AG09319 (cell line): ENCODE results near the gene OR4E2.

ENCODE experiments used
- DNase-seq: peaks from one replicate; pipeline ENCODE4 v3.0.0-alpha.2; 2010; ENCODE audit warnings: low read depth; ENCODE audit errors: extremely low read depth
- TF ChIP-seq, protein P1 (sequence below): IDR thresholded peaks from 2 replicates; pipeline ENCODE4 v1.5.1; 2011; ENCODE audit warnings: low read depth, mild to moderate bottlenecking, inconsistent platforms, low read length, moderate library complexity

OR4E2 gene

DNA sequence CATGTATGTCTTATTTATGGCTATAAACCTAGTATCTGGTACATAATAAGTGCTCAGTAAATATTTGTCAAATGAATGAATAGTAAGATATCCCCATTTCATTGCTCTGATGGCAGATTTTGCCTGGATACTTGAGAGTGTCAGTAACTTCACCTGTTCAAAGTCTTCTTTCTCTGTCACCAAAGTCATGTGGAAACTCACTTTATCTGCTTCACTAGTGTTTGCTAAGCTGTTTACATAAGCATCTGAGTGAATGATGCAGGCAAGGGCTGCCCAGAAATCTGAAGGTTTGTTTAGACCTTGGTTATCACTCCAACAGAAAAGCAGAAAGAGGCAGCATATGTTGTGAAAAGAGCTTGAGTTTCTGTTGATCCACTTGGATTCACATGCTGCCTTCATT, 15.6 kb downstream of the OR4E2 start:
- DNase-seq = no peak
- TF ChIP-seq, protein P1, sequence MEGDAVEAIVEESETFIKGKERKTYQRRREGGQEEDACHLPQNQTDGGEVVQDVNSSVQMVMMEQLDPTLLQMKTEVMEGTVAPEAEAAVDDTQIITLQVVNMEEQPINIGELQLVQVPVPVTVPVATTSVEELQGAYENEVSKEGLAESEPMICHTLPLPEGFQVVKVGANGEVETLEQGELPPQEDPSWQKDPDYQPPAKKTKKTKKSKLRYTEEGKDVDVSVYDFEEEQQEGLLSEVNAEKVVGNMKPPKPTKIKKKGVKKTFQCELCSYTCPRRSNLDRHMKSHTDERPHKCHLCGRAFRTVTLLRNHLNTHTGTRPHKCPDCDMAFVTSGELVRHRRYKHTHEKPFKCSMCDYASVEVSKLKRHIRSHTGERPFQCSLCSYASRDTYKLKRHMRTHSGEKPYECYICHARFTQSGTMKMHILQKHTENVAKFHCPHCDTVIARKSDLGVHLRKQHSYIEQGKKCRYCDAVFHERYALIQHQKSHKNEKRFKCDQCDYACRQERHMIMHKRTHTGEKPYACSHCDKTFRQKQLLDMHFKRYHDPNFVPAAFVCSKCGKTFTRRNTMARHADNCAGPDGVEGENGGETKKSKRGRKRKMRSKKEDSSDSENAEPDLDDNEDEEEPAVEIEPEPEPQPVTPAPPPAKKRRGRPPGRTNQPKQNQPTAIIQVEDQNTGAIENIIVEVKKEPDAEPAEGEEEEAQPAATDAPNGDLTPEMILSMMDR = no peak

DNA sequence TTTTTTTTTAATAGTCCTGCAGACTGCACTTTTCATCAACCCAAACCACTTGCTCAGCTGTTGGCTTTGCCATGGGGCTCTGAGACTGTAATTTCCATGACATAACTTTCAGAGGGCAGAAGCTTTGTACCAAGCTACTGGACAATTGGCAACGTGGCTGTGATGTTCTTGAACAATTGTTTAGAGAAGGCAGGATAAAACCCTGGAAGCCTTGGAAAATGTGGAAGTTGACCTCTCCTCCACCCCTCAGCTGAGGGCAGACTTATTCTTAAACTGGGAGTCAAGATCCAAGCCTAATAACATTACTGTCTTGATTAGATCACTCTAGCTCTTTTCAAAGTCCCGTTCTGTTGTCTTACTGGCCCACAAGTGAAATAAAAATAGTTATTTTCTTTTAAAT, 17.7 kb downstream of the OR4E2 start:
- TF ChIP-seq, protein P1 = no peak
- no peak for DNase-seq

- DNase-seq = no peak
- TF ChIP-seq, protein P1 = no peak
Measured at GRCh38 chr14:21672116-21672515, 18.5 kb downstream of the OR4E2 start.

DNA sequence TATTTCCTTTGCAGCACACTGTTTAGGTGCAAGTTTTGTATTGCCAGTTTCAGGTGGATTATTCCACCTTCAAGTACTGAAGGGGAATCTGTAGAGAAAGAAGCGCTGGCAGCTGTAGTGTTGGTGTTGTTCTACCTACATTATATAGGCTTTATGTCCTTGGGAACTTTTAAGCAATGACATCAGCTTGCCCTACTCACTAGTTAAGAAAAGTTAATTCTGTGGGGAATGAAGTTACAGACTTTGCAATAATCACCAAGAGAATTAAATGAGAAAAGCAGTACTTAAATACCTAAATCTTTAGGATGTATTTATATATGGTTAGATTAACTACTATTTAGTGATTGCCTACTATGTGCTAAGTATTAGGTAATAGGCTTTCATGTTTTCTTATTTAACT, 20.1 kb downstream of the OR4E2 start, which contains the start of gene OR4E1:
Gene OR4E1, minus strand, starts transcription at position 101 of the 400 bp plus-strand sequence. CDS start 2,883 bp downstream, outside the sequence.
- no peak for DNase-seq
- TF ChIP-seq, protein P1 = no peak

- no peak for DNase-seq
- TF ChIP-seq, protein P1 = no peak
Measured at GRCh38 chr14:21675566-21675965, 21.9 kb downstream of the OR4E2 start.

GRCh38 chr14:21680072-21680471, 26.4 kb downstream of the OR4E2 start:
- TF ChIP-seq, protein P1 = no peak
- DNase-seq = no peak

GRCh38 chr14:21686468-21686867, 32.8 kb downstream of the OR4E2 start:
- DNase-seq = no peak
- TF ChIP-seq, protein P1 = no peak
